Astrocyte (in vitro differentiated cells and primary cell): ENCODE measurements around the gene PTPN5. TPM values are rescaled to one million over a fixed set of nuclear protein-coding genes. Genes with fewer than 3 reads are reported as not detected.

Experiments used
- DNase-seq: peaks from one replicate; pipeline ENCODE4 v3.0.0-alpha.2; 2010; ENCODE audit warnings: low read depth
- FAIRE-seq: peaks from 2 replicates; lab custom pipeline; 2011; peaks lifted over from hg19 to GRCh38; lab: Jason Lieb, UNC
- H2AFZ ChIP-seq: 2 replicates; pipeline ENCODE4 v1.6.0; 2012; ENCODE audit warnings: low read depth, low read length, inconsistent platforms
- H3K27ac ChIP-seq: 2 replicates; pipeline ENCODE4 v1.5.1; 2011; ENCODE audit warnings: low read depth, low read length, inconsistent platforms
- H3K27me3 ChIP-seq: 2 replicates; pipeline ENCODE4 v1.6.0; 2011; ENCODE audit warnings: low read length, inconsistent platforms; ENCODE audit not compliant: insufficient read depth
- H3K36me3 ChIP-seq: 2 replicates; pipeline ENCODE4 v1.5.1; 2011; ENCODE audit warnings: low read length, inconsistent platforms; ENCODE audit not compliant: insufficient read depth
- H3K4me1 ChIP-seq: 2 replicates; pipeline ENCODE4 v1.5.1; 2011; ENCODE audit warnings: low read length, inconsistent platforms; ENCODE audit not compliant: insufficient read depth
- H3K4me2 ChIP-seq: 2 replicates; pipeline ENCODE4 v1.6.0; 2012; ENCODE audit warnings: low read length, inconsistent platforms
- H3K4me3 ChIP-seq: 2 replicates; pipeline ENCODE4 v1.5.1; 2011; ENCODE audit warnings: low read depth, mild to moderate bottlenecking, low read length, inconsistent platforms; ENCODE audit not compliant: insufficient read depth
- H3K79me2 ChIP-seq: 2 replicates; pipeline ENCODE4 v1.6.0; 2012; ENCODE audit warnings: mild to moderate bottlenecking, low read length, inconsistent platforms; ENCODE audit not compliant: insufficient read depth
- H3K9ac ChIP-seq: 2 replicates; pipeline ENCODE4 v1.6.0; 2012; ENCODE audit warnings: mild to moderate bottlenecking, low read length, inconsistent platforms
- H3K9me3 ChIP-seq: 2 replicates; pipeline ENCODE4 v1.5.1; 2012; ENCODE audit warnings: low read depth, mild to moderate bottlenecking, low read length, inconsistent platforms; ENCODE audit not compliant: insufficient read depth
- H4K20me1 ChIP-seq: 2 replicates; pipeline ENCODE4 v1.6.0; 2012; ENCODE audit warnings: low read length, inconsistent platforms; ENCODE audit not compliant: insufficient read depth
- H3K27ac Mint-ChIP-seq: one replicate; pipeline ENCODE4 v1.8.0; 2021; ENCODE audit warnings: mild to moderate bottlenecking, mixed read lengths; ENCODE audit not compliant: unreplicated experiment
- H3K27me3 Mint-ChIP-seq: one replicate; pipeline ENCODE4 v1.8.0; 2021; ENCODE audit warnings: low read depth, mixed read lengths; ENCODE audit not compliant: unreplicated experiment
- H3K36me3 Mint-ChIP-seq: one replicate; pipeline ENCODE4 v1.8.0; 2021; ENCODE audit warnings: low read depth, mixed read lengths; ENCODE audit not compliant: unreplicated experiment
- H3K4me1 Mint-ChIP-seq: one replicate; pipeline ENCODE4 v1.8.0; 2021; ENCODE audit warnings: low read depth, mixed read lengths; ENCODE audit not compliant: unreplicated experiment
- H3K4me3 Mint-ChIP-seq: one replicate; pipeline ENCODE4 v1.8.0; 2021; ENCODE audit warnings: mild to moderate bottlenecking, moderate library complexity, mixed read lengths; ENCODE audit not compliant: unreplicated experiment
- H3K9me3 Mint-ChIP-seq: one replicate; pipeline ENCODE4 v1.8.0; 2021; ENCODE audit warnings: mild to moderate bottlenecking, mixed read lengths; ENCODE audit not compliant: unreplicated experiment
- EZH2 ChIP-seq: IDR thresholded peaks from 2 replicates; pipeline ENCODE4 v1.6.1; 2012; ENCODE audit warnings: mild to moderate bottlenecking, low read length, inconsistent platforms; ENCODE audit not compliant: insufficient read depth
- total RNA-seq: library from RNA; stranded (reverse); gene quantifications from 2 replicates; pipeline ENCODE4 v1.2.1, GENCODE V29; 2021
- TF ChIP-seq, protein P1 (sequence below): IDR thresholded peaks from 2 replicates; pipeline ENCODE4 v1.5.1; 2011; ENCODE audit warnings: low read depth, mild to moderate bottlenecking, inconsistent platforms, low read length, moderate library complexity; ENCODE audit not compliant: insufficient read depth

Gene PTPN5
- total RNA-seq, 1 donor from 2014 or later: 0.07 TPM

DNA sequence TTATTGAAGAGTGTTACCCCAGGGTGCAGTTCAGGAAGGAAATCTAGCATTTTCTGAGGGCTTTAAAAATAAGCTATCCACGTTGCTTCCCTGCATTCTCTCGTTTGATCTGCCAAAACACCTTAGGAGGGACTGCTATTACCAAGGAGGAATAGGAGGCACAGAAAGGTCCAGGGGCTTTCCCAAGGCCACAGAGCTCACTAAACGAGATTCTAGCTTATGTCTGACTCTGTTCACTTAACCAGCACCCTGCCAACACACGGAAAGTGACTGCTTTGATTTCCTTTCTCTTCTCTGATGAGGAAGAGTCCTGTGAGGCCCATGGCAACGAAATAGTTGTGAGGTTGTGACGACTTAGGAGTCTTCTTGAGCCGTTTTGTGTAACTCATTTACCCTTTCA, 3.4 kb upstream of the PTPN5 start:
- Mint-ChIP-seq H3K27me3 (peaks cover 57% of the 10 kb centered on the region), H3K4me1 (no peaks in the 10 kb centered on the region)

GRCh38 chr11:18792827-18793226, 1.2 kb upstream of the PTPN5 start:
- TF ChIP-seq, protein P1, sequence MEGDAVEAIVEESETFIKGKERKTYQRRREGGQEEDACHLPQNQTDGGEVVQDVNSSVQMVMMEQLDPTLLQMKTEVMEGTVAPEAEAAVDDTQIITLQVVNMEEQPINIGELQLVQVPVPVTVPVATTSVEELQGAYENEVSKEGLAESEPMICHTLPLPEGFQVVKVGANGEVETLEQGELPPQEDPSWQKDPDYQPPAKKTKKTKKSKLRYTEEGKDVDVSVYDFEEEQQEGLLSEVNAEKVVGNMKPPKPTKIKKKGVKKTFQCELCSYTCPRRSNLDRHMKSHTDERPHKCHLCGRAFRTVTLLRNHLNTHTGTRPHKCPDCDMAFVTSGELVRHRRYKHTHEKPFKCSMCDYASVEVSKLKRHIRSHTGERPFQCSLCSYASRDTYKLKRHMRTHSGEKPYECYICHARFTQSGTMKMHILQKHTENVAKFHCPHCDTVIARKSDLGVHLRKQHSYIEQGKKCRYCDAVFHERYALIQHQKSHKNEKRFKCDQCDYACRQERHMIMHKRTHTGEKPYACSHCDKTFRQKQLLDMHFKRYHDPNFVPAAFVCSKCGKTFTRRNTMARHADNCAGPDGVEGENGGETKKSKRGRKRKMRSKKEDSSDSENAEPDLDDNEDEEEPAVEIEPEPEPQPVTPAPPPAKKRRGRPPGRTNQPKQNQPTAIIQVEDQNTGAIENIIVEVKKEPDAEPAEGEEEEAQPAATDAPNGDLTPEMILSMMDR: no peak
- TF ChIP-seq EZH2: no peak
- H3K9me3 ChIP-seq: no peaks in the 10 kb centered on the region
- H3K79me2 ChIP-seq: no peaks in the 10 kb centered on the region
- no peaks in the 10 kb centered on the region for H3K36me3 ChIP-seq
- no peak for DNase-seq
- H3K9ac ChIP-seq: no peak overlapping the region
- H2AFZ ChIP-seq: no peak overlapping the region
- peak overlapping the region; percentile 83 for H3K4me3 Mint-ChIP-seq
- H3K4me2 ChIP-seq: no peak overlapping the region
- H3K4me1 Mint-ChIP-seq: no peaks in the 10 kb centered on the region
- no peaks in the 10 kb centered on the region for H3K4me1 ChIP-seq
- H3K27ac Mint-ChIP-seq: no peak overlapping the region
- no peaks in the 10 kb centered on the region for H3K36me3 Mint-ChIP-seq
- H4K20me1 ChIP-seq: no peaks in the 10 kb centered on the region
- no peaks in the 10 kb centered on the region for H3K9me3 Mint-ChIP-seq
- H3K27ac ChIP-seq: no peak overlapping the region
- FAIRE-seq: no peak
- H3K27me3 Mint-ChIP-seq: peaks cover 70% of the 10 kb centered on the region
- H3K4me3 ChIP-seq: no peak overlapping the region
- peaks cover 54% of the 10 kb centered on the region for H3K27me3 ChIP-seq

More for the DNA sequence above, 3.4 kb upstream of the PTPN5 start:
- Histone ChIP-seq H3K79me2 (no peaks in the 10 kb centered on the region), H4K20me1 (no peaks in the 10 kb centered on the region), H3K27me3 (peaks cover 37% of the 10 kb centered on the region), H3K4me2 (no peak overlapping the region), H3K4me3 (no peak overlapping the region), H3K36me3 (no peaks in the 10 kb centered on the region), H3K9ac (no peak overlapping the region), H3K27ac (no peak overlapping the region), H3K4me1 (no peaks in the 10 kb centered on the region), H3K9me3 (no peaks in the 10 kb centered on the region), H2AFZ (no peak overlapping the region)
- Mint-ChIP-seq H3K27ac (no peak overlapping the region), H3K4me3 (no peak overlapping the region), H3K9me3 (no peaks in the 10 kb centered on the region), H3K36me3 (peaks cover 2% of the 10 kb centered on the region)
- DNase-seq (no peak), FAIRE-seq (no peak)
- TF ChIP-seq, protein P1: no peak
- no peak for TF ChIP-seq EZH2

GRCh38 chr11:18791969-18792628, 501 bp upstream of the PTPN5 start:
- Histone ChIP-seq H3K4me1 (no peaks in the 10 kb centered on the region), H3K9me3 (no peaks in the 10 kb centered on the region), H3K27ac (no peak overlapping the region), H2AFZ (no peak overlapping the region), H3K9ac (no peak overlapping the region), H3K36me3 (no peaks in the 10 kb centered on the region), H3K27me3 (peaks cover 54% of the 10 kb centered on the region), H3K4me2 (peak overlapping the region; percentile 76), H3K79me2 (no peaks in the 10 kb centered on the region), H3K4me3 (no peak overlapping the region), H4K20me1 (no peaks in the 10 kb centered on the region)
- Mint-ChIP-seq H3K4me1 (no peaks in the 10 kb centered on the region), H3K9me3 (no peaks in the 10 kb centered on the region), H3K4me3 (peak overlapping the region; percentile 83), H3K27me3 (peaks cover 67% of the 10 kb centered on the region), H3K36me3 (no peaks in the 10 kb centered on the region), H3K27ac (no peak overlapping the region)
- DNase-seq (no peak), FAIRE-seq (no peak)
- TF ChIP-seq, protein P1: no peak
- peak; percentile 32 for TF ChIP-seq EZH2
